NCI-H1436 (cell line): ENCODE data around the gene NFYC.

ENCODE experiments used
- DNase-seq: peaks from one replicate; lab custom pipeline; 2025; lab: John Stamatoyannopoulos, UW

Gene NFYC

GRCh38 chr1:40760984-40761383, 69.5 kb downstream of the NFYC start:
- DNase-seq = no peak

- DNase-seq = no peak
Measured at GRCh38 chr1:40762144-40762923, 70.8 kb downstream of the NFYC start.

- no peak for DNase-seq
Measured at GRCh38 chr1:40763742-40764532, 72.4 kb downstream of the NFYC start.

- no peak for DNase-seq
Measured at GRCh38 chr1:40764981-40765380, 73.5 kb downstream of the NFYC start.

- DNase-seq = no peak
Measured at GRCh38 chr1:40766017-40766416, 74.5 kb downstream of the NFYC start.

GRCh38 chr1:40766560-40766959, 75.1 kb downstream of the NFYC start:
- no peak for DNase-seq

GRCh38 chr1:40768146-40768990, 76.9 kb downstream of the NFYC start:
- no peak for DNase-seq

GRCh38 chr1:40769815-40770214, 78.3 kb downstream of the NFYC start:
- DNase-seq = no peak

- DNase-seq = no peak
Measured at GRCh38 chr1:40770296-40771070, 79.0 kb downstream of the NFYC start.

- DNase-seq = no peak
Measured at GRCh38 chr1:40772146-40772955, 80.8 kb downstream of the NFYC start.

GRCh38 chr1:40773748-40774265, 82.3 kb downstream of the NFYC start:
- DNase-seq = no peak

- DNase-seq = peak; percentile 51
Measured at GRCh38 chr1:40774266-40774998, 82.9 kb downstream of the NFYC start.

GRCh38 chr1:40776236-40777072, 85.0 kb downstream of the NFYC start:
- no peak for DNase-seq

GRCh38 chr1:40777224-40777970, 85.9 kb downstream of the NFYC start:
- no peak for DNase-seq

GRCh38 chr1:40780678-40781607, 89.4 kb downstream of the NFYC start:
- no peak for DNase-seq

- DNase-seq = no peak
Measured at GRCh38 chr1:40781608-40781971, 90.1 kb downstream of the NFYC start.

- no peak for DNase-seq
Measured at GRCh38 chr1:40782371-40782956, 91.0 kb downstream of the NFYC start.
